MM.1S (cell line): ENCODE data around the gene PSAPL1.

Experiments
- DNase-seq: peaks from one replicate; pipeline ENCODE4 v3.0.0-alpha.2; 2015
- H2AFZ ChIP-seq: fragments of 300-600 bp; sonication (generic); 2 replicates; pipeline ENCODE4 v1.6.0; 2016; ENCODE audit warnings: antibody characterized with exemption, low read length
- H3F3A ChIP-seq: fragments of 300-600 bp; sonication (generic); 2 replicates; pipeline ENCODE4 v1.6.1; 2016; ENCODE audit warnings: mild to moderate bottlenecking, antibody characterized with exemption, low read length, moderate library complexity, mixed read lengths; ENCODE audit not compliant: insufficient read depth
- H3K27ac ChIP-seq: fragments of 300-600 bp; sonication (generic); 2 replicates; pipeline ENCODE4 v1.5.1; 2016; ENCODE audit warnings: mild to moderate bottlenecking, low read length
- H3K27me3 ChIP-seq: fragments of 300-600 bp; sonication (generic); replicated peaks from 2 replicates; pipeline ENCODE4 v1.6.0; 2016; ENCODE audit warnings: low read length; ENCODE audit not compliant: insufficient read depth
- H3K36me3 ChIP-seq: fragments of 300-600 bp; sonication (generic); replicated peaks from 2 replicates; pipeline ENCODE4 v1.6.1; 2016; ENCODE audit warnings: mild to moderate bottlenecking, low read length, mixed read lengths; ENCODE audit not compliant: insufficient read depth
- H3K4me1 ChIP-seq: fragments of 300-600 bp; sonication (generic); 2 replicates; pipeline ENCODE4 v1.6.1; 2016; ENCODE audit warnings: low read length, mixed read lengths
- H3K4me2 ChIP-seq: fragments of 300-600 bp; sonication (generic); 2 replicates; pipeline ENCODE4 v1.6.0; 2016; ENCODE audit warnings: low read depth, low read length
- H3K4me3 ChIP-seq: fragments of 300-600 bp; sonication (generic); 2 replicates; pipeline ENCODE4 v1.5.1; 2016; ENCODE audit warnings: low read length, mixed read lengths
- H3K79me2 ChIP-seq: fragments of 300-600 bp; sonication (generic); 2 replicates; pipeline ENCODE4 v1.6.1; 2016; ENCODE audit warnings: mixed run types, low read length, mixed read lengths
- H3K9ac ChIP-seq: fragments of 300-600 bp; sonication (generic); 2 replicates; pipeline ENCODE4 v1.6.1; 2016; ENCODE audit warnings: low read length, mixed read lengths
- H3K9me2 ChIP-seq: fragments of 300-600 bp; sonication (generic); replicated peaks from 2 replicates; pipeline ENCODE4 v1.6.1; 2016; ENCODE audit warnings: mild to moderate bottlenecking, low read length, mixed read lengths; ENCODE audit not compliant: insufficient read depth
- H3K9me3 ChIP-seq: fragments of 300-600 bp; sonication (generic); replicated peaks from 2 replicates; pipeline ENCODE4 v1.6.1; 2016; ENCODE audit warnings: mild to moderate bottlenecking, low read length, mixed read lengths; ENCODE audit not compliant: insufficient read depth
- H4K20me1 ChIP-seq: fragments of 300-600 bp; sonication (generic); 2 replicates; pipeline ENCODE4 v1.6.1; 2016; ENCODE audit warnings: mild to moderate bottlenecking, low read length, moderate library complexity, mixed read lengths; ENCODE audit not compliant: insufficient read depth
- CTCF ChIP-seq: fragments of 300-600 bp; sonication (generic); IDR thresholded peaks from 2 replicates; pipeline ENCODE4 v1.5.1; 2016; ENCODE audit warnings: antibody characterized with exemption, low read length, mixed read lengths
- EZH2 ChIP-seq: fragments of 300-600 bp; sonication (generic); optimal IDR thresholded peaks from 2 replicates; pipeline ENCODE3; 2017; ENCODE audit warnings: low read depth, mild to moderate bottlenecking, antibody characterized with exemption, low read length, mixed read lengths
- EZH2phosphoT487 ChIP-seq: fragments of 300-600 bp; sonication (generic); IDR thresholded peaks from 2 replicates; pipeline ENCODE4 v1.6.1; 2018; ENCODE audit warnings: antibody characterized with exemption, low read length

Gene PSAPL1

GRCh38 chr4:7422898-7423180, 11.9 kb downstream of the PSAPL1 start:
- DNase-seq: no peak
- Histone ChIP-seq H3K9me2 (no peaks in the 10 kb centered on the region), H3K79me2 (no peaks in the 10 kb centered on the region), H3K27me3 (peaks cover 68% of the 10 kb centered on the region), H3K9ac (no peak overlapping the region), H3K4me3 (no peak overlapping the region), H3K4me1 (no peaks in the 10 kb centered on the region), H3K27ac (no peak overlapping the region), H3F3A (no peaks in the 10 kb centered on the region), H4K20me1 (no peaks in the 10 kb centered on the region), H3K9me3 (no peaks in the 10 kb centered on the region), H3K4me2 (no peak overlapping the region), H3K36me3 (no peaks in the 10 kb centered on the region), H2AFZ (no peak overlapping the region)
- no peak for TF ChIP-seq EZH2
- no peak for TF ChIP-seq EZH2phosphoT487
- TF ChIP-seq CTCF: no peak

- no peak for DNase-seq
- no peak overlapping the region for H3K9ac ChIP-seq
- H2AFZ ChIP-seq: no peak overlapping the region
- TF ChIP-seq EZH2phosphoT487 (no peak), CTCF (no peak), EZH2 (no peak)
- no peaks in the 10 kb centered on the region for H3K9me2 ChIP-seq
- no peaks in the 10 kb centered on the region for H4K20me1 ChIP-seq
- H3K36me3 ChIP-seq: no peaks in the 10 kb centered on the region
- H3K4me2 ChIP-seq: no peak overlapping the region
- H3K4me1 ChIP-seq: no peaks in the 10 kb centered on the region
- no peak overlapping the region for H3K27ac ChIP-seq
- peaks cover 68% of the 10 kb centered on the region for H3K27me3 ChIP-seq
- no peaks in the 10 kb centered on the region for H3K79me2 ChIP-seq
- H3K4me3 ChIP-seq: no peak overlapping the region
- no peaks in the 10 kb centered on the region for H3K9me3 ChIP-seq
- no peaks in the 10 kb centered on the region for H3F3A ChIP-seq
Observed at GRCh38 chr4:7422151-7422897, 12.4 kb downstream of the PSAPL1 start.

- Histone ChIP-seq H3K4me2 (no peak overlapping the region), H3K9me3 (no peaks in the 10 kb centered on the region), H3K27me3 (peaks cover 60% of the 10 kb centered on the region), H3K4me1 (no peaks in the 10 kb centered on the region), H3K79me2 (no peaks in the 10 kb centered on the region), H3K9me2 (no peaks in the 10 kb centered on the region), H3K27ac (no peak overlapping the region), H3K36me3 (no peaks in the 10 kb centered on the region), H3K9ac (no peak overlapping the region), H3F3A (no peaks in the 10 kb centered on the region), H4K20me1 (no peaks in the 10 kb centered on the region), H2AFZ (no peak overlapping the region), H3K4me3 (no peak overlapping the region)
- no peak for DNase-seq
- TF ChIP-seq EZH2phosphoT487 (no peak), CTCF (no peak), EZH2 (no peak)
Observed at GRCh38 chr4:7421356-7422150, 13.2 kb downstream of the PSAPL1 start.
